ENCODE results near the gene REC8.
"Not testable (repeated sequence)": the region's sequence is repeated elsewhere in the genome, so short reads cannot be mapped to it uniquely, and the experiment has no call there.

Gene REC8

GRCh38 chr14:24198814-24199524, 27.1 kb downstream of the REC8 start:
- DNase-seq (ENCODE audit: extremely low read depth in 1 of 2, low read depth in 1 of 2): no peak

DNA sequence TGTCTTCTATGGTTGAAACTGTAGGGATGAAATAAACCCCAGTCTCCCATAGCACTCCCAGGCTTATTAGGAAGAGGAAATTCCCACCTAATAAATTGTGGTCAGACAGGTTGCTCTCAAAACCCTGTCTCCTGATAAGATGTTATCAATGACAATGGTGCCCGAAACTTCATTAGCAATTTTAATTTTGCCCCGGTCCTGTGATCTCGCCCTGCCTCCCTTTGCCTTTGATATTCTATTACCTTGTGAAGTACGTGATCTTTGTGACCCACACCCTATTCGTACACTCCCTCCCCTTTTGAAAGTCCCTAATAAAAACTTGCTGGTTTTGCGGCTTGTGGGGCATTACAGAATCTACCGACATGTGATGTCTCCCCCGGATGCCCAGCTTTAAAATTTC, 30.7 kb downstream of the REC8 start:
- not testable (repeated sequence) for DNase-seq (ENCODE audit: extremely low read depth in 1 of 2, low read depth in 1 of 2)

DNA sequence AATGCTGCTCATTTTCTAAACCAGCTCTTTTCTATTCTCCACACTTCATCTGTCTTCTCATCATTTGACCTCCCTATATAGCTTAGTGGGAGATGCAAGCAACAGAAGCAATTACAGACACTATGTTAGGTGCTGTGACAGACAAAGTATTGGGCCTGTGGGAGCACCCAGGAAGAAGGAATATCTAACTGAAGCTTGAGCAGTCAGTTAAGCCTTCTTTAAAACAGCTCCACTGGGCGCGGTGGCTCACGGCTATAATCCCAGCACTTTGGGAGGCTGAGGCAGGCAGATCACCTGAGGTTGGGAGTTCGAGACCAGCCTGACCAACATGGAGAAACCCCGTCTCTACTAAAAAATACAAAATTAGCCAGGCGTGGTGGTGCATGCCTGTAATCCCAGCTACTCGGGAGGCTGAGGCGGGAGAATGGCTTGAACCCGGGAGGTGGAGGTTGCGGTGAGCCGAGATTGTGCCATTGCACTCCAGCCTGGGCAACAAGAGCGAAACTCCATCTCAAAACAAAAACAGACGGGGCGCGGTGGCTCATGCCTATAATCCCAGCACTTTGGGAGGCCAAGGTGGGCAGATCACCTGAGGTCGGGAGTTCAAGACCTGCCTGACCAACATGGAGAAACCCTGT, 31.5 kb downstream of the REC8 start:
- not testable (repeated sequence) for DNase-seq (ENCODE audit: extremely low read depth in 1 of 2, low read depth in 1 of 2)

GRCh38 chr14:24204163-24205146, 32.6 kb downstream of the REC8 start:
- no peak for DNase-seq (ENCODE audit: extremely low read depth in 1 of 2, low read depth in 1 of 2)

DNA sequence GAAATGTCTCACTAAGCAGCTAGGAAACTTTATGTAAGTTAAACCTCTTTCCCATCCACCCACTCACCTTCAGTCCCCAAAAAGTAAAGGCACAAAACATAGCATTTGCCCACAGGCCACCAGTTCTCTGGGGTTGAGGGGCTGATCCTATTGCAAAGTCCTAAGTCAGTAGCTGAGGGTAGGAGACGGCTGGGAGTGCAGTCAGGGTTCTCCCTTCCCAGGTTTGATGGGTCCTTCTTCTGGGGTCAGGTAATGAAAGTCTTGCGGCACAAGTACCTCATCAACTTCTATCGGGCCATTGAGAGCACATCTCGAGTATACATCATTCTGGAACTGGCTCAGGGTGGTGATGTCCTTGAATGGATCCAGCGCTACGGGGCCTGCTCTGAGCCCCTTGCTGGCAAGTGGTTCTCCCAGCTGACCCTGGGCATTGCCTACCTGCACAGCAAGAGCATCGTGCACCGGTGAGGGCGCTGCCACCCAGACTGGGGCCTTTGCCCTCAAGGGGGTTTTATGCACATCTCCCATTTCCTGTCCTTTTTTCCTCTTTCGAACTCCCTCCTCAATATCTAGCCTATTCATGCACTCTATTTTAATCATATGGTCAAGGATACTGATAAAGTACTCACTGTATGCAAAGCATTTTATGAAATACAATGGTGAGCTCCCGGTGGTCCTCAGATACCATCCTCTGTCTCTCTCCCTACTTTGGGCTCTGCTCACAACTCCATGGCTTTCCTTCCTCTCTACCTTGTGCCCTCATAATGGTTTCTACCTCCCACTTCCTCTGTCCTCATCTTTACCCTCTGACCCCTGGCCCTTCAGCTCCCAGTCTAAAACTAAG, 34.6 kb downstream of the REC8 start:
- DNase-seq (ENCODE audit: extremely low read depth in 1 of 2, low read depth in 1 of 2): no peak

DNA sequence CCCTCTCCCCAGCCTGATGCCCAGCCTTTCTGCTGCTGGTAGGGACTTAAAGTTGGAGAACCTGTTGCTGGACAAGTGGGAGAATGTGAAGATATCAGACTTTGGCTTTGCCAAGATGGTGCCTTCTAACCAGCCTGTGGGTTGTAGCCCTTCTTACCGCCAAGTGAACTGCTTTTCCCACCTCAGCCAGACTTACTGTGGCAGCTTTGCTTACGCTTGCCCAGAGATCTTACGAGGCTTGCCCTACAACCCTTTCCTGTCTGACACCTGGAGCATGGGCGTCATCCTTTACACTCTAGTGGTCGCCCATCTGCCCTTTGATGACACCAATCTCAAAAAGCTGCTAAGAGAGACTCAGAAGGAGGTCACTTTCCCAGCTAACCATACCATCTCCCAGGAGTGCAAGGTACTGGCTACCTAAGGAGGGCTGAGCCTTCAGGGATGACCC, 35.2 kb downstream of the REC8 start:
- DNase-seq (ENCODE audit: extremely low read depth in 1 of 2, low read depth in 1 of 2): no peak

DNA sequence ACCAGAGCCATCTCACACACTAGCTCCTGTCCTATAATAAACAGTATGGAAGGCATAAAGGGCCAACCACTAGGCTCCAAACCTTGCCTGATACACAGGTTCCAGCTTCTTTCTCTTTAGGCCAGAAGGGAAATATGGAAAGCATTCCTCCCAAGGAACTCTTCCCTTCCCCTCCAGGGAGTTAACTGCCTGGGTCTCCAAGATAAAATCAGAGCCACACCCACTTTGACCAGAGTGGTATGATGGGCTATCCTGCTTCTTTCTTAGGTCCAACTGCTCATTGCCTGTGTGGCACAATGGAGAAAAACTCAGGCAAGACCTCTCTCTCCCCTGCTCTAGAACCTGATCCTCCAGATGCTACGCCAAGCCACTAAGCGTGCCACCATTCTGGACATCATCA, 35.7 kb downstream of the REC8 start:
- DNase-seq (ENCODE audit: extremely low read depth in 1 of 2, low read depth in 1 of 2): no peak

- DNase-seq (ENCODE audit: extremely low read depth in 1 of 2, low read depth in 1 of 2): no peak
Measured at GRCh38 chr14:24211311-24211710, 39.4 kb downstream of the REC8 start.

GRCh38 chr14:24212924-24213865, 41.3 kb downstream of the REC8 start, which contains the start of gene CHMP4A:
TSS of gene CHMP4A (minus strand) at chr14:24213488. CDS start at chr14:24213439, 49 bp downstream.
- peak; percentile 88 to 98 for DNase-seq (ENCODE audit: extremely low read depth in 1 of 2, low read depth in 1 of 2)

DNA sequence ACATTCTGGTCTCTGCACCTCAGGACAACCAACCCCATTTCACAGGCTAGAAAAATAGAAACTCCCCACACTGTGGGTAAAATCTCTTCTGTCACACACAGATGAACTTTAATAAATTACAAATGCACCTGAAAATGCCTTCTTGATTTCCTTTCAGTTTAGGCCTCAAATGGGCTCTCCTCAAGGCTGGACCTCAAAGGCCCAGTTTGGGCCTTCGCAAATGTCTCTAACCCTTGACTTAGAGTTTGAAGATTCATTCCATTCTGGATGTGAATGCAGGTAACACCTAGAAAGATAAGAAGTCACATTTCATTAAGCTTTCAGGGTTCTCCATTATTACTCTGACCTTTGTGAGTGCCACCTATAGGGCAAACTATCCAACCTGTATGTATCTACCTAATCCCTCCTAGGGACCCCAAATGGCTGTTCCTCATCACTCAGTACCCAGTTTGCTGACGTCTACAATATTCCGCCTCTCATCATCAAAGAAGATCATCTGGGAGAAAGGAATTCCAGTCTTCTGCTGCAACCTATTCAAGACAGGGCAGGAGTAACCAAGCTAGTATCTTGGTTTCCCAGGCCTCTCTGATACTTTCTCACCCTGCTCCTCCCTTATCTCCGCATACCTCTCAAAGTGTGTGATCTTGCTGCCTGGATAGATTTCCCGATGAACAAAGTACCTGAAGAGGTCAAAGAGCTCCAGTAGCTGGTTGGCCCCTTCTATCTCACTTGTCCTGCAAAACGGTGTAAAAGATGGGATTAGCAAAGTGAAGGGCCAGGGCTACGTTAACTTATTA, 42.2 kb downstream of the REC8 start:
- no peak for DNase-seq (ENCODE audit: extremely low read depth in 1 of 2, low read depth in 1 of 2)

GRCh38 chr14:24215495-24216344, 43.8 kb downstream of the REC8 start, which contains the start of gene MDP1:
TSS of gene MDP1 (minus strand) at chr14:24216066. CDS start at chr14:24215955, 111 bp downstream.
- peak; percentile 62 to 83 for DNase-seq (ENCODE audit: extremely low read depth in 1 of 2, low read depth in 1 of 2)

- no peak for DNase-seq (ENCODE audit: extremely low read depth in 1 of 2, low read depth in 1 of 2)
Measured at GRCh38 chr14:24216345-24216699, 44.4 kb downstream of the REC8 start.

DNA sequence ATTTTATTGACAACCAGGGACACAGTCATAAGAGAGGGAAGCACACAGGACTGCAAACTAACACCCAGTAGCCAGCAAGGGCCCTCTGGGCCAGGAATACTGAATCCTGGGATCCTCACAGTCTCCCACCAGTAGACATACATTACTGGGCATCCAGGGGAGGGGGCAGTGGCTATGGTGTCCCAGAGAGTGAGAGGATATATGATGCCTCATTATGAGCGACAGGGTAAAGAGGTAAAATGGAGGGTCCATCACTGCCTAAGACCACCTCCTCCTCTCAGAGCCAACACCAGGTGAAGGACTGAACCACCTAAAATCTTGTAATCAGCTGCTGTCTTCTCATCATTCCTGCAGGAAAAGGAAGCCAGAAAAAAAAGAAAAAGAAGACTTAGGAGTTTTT, 45.0 kb downstream of the REC8 start:
- not testable (repeated sequence) for DNase-seq (ENCODE audit: extremely low read depth in 1 of 2, low read depth in 1 of 2)

GRCh38 chr14:24219080-24219479, 47.2 kb downstream of the REC8 start:
- no peak for DNase-seq (ENCODE audit: extremely low read depth in 1 of 2, low read depth in 1 of 2)

DNA sequence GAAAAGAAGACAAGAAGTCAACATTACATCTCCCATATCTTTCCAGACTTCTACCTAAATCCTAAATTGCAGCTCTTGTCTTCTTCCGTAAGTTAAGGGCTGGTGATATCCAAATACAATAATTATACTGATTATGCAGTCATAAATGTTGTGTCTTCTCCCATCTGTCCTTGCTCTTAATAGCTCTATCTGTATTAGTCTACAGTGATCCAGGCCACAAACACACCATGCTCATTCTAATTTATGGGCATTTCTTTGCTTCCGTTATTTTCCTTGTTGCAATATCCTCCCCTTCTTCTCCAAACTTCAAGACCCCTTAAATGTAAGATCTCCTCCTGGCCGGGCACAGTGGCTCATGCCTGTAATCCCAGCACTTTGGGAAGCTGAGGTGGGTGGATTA, 47.6 kb downstream of the REC8 start:
- no peak for DNase-seq (ENCODE audit: extremely low read depth in 1 of 2, low read depth in 1 of 2)

DNA sequence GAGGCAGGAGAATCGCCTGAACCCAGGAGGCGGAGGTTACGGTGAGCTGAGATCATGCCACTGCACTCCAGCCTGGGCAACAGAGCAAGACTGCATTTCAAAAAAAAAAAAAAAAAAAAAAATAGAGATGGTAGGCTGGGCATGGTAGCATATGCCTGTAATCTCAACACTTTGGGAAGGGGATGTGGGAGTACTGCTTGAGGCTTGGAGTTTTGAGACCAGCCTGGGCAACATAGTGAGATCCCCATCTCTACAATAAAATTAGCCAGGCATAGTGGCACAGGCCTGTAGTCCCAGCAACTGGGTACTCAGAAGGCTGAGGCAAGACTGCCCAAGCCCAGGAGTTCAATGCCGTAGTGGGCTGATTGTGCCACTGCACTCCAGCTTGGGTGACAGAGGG, 51.1 kb downstream of the REC8 start:
- not testable (repeated sequence) for DNase-seq (ENCODE audit: extremely low read depth in 1 of 2, low read depth in 1 of 2)

DNA sequence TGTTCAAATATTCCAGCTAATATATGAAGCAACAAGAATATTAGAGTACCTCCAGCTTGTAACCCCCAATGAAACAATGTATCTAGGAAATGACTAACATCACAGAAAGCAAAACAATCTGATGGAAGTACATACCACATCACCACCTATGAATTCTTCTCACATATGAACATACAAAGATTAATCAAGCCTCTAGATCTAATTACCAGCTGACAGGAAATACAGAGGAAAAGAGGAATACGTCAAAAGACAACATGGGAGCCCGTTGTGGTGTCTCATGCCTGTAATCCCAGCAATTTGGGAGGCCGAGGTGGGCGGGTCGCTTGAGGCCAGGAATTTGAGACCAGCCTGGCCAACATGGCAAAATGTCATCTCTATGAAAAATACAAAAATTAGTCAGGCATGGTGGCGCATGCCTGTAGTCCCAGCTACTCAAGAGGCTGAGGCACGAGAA, 52.8 kb downstream of the REC8 start:
- no peak for DNase-seq (ENCODE audit: extremely low read depth in 1 of 2, low read depth in 1 of 2)

All from stimulated activated CD8-positive, alpha-beta memory T cell treated with anti-CD3 and anti-CD28 coated beads, Interleukin-7, amount 100 ng/mL, for 48 hours (primary cell).